Measurements from ENCODE around the gene PLXNB3.

Gene PLXNB3

DNA sequence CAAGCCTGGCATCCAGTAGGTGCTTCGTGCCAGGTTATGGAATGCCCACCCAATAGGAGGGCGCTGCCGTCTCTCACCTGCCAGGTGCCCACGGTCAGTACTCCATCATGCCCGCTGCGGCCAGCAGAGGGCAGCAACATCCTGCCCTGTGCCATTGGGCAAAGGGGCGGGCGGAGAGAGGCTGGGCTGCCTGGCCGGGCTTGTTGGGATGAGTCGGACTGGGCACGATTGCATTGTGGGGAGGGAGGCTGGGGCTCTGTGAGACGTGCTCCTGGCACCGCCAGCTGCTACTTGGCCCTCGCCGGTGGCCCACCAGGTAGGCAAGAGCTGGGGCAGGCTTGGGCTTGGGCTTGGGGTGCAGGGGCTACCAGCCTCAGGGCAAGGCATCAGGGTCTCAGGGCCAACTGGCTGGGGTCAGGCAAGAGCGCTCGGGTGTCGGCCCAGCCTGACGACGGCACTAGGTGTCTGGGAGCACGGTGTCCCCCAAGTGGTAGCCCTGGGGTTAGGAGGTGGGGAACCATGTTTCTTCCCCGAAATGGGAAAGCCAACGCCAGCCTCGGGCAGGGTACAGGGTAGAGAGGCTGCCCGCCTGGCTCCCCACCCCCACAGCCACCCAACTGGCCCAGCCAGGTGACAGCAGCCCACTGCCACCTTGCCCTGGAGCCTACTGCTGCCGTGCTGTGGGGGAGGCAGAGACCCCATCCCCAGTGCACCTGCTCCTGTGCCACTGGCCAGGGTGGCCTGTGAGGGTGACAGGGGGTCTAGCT lies at the start of gene PLXNB3:
Gene PLXNB3 (plus strand): TSS at position 261 of the 767 bp plus-strand sequence. CDS start 1,287 bp downstream, outside the sequence.
- H3K27ac ChIP-seq = no peak within 1 kb of the TSS
- no peak for TF ChIP-seq ZFX (IDR thresholded peaks at IDR 0.05; ENCODE audit: borderline replicate concordance)
- TF ChIP-seq, protein P1, sequence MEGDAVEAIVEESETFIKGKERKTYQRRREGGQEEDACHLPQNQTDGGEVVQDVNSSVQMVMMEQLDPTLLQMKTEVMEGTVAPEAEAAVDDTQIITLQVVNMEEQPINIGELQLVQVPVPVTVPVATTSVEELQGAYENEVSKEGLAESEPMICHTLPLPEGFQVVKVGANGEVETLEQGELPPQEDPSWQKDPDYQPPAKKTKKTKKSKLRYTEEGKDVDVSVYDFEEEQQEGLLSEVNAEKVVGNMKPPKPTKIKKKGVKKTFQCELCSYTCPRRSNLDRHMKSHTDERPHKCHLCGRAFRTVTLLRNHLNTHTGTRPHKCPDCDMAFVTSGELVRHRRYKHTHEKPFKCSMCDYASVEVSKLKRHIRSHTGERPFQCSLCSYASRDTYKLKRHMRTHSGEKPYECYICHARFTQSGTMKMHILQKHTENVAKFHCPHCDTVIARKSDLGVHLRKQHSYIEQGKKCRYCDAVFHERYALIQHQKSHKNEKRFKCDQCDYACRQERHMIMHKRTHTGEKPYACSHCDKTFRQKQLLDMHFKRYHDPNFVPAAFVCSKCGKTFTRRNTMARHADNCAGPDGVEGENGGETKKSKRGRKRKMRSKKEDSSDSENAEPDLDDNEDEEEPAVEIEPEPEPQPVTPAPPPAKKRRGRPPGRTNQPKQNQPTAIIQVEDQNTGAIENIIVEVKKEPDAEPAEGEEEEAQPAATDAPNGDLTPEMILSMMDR (IDR thresholded peaks at IDR 0.05) = peak; percentile 82

DNA sequence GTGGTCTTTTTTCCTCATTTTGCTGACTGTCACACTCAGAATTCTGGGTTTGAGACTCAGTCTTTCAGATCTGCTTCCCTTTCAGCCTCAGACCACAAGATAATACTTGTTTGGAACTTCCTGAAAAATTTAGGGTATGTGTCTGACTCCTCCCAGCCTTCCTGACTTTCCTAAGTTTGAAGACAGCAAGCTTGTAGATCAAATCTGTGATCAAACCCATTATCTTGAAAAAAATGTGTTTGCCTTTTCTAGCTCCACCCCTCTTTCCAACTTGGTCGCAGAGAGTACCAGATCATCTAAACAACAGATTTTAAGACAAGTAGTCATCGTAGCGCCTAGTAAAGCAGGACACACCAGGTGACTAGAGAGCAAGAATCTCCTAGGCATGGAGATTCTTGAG lies 49.8 kb upstream of the PLXNB3 start:
- H3K27ac ChIP-seq = no peak overlapping the region
- no peak for TF ChIP-seq ZFX (IDR thresholded peaks at IDR 0.05; ENCODE audit: borderline replicate concordance)
- TF ChIP-seq, protein P1 (IDR thresholded peaks at IDR 0.05) = no peak

DNA sequence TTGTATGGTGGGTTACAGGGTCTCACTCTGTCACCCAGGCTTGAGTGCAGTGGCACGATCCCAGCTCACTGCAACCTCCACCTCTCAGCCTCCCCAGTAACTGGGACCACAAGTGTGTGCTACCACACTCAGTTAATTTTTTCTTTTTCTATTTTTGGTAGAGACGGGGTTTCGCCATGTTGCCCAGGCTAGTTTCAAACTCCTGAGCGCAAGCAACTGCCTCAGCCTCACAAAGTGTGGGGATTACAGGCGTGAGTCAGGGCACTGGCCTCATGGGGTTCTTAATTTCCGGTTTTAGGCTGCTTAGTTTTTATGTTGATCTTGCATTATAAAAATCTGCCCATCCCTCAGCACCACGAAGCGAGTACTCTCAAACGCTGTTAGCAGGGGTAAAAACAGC lies 46.6 kb upstream of the PLXNB3 start:
- TF ChIP-seq, protein P1 (IDR thresholded peaks at IDR 0.05) = no peak
- no peak for TF ChIP-seq ZFX (IDR thresholded peaks at IDR 0.05; ENCODE audit: borderline replicate concordance)
- no peak overlapping the region for H3K27ac ChIP-seq

DNA sequence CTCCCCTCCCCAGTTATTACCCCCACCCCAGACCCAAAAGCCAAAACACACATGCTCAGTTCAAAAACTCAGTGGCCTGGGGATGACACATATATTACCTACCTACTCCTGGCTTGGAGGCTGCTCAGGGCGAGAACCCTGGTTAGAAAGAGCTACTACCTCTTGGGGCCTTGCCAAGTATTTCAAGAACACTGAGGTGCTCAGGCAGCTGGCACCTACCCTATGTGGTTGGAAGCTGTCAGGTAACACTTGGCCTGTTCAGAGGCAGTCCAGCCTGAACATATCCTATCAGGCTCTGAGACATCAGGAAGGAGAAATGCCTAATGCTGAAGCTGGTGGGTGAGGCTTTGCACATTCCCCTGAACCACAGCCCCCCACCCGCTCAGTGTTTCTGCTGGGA lies 44.8 kb upstream of the PLXNB3 start:
- TF ChIP-seq, protein P1 (IDR thresholded peaks at IDR 0.05) = no peak
- TF ChIP-seq ZFX (IDR thresholded peaks at IDR 0.05; ENCODE audit: borderline replicate concordance) = no peak
- H3K27ac ChIP-seq = no peak overlapping the region

DNA sequence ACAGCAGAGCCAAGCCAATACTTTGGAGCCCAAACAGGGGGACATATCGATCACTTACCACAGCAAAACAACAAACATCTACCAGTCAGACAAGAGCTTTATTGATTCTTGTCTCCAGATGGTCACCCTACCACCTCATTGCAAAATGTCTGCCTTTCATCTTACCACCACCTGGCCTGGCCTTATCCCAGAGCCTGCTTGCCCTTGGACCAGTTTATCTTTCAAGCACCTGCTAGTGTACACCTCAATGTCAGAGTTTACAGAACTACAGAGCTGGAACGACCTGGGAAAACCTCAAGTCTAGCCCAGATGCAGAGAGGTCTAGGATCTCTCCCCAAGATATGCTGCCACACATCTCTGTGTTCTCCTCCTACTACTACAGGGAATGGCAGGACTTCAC lies 44.3 kb upstream of the PLXNB3 start:
- TF ChIP-seq, protein P1 (IDR thresholded peaks at IDR 0.05) = no peak
- TF ChIP-seq ZFX (IDR thresholded peaks at IDR 0.05; ENCODE audit: borderline replicate concordance) = no peak
- no peak overlapping the region for H3K27ac ChIP-seq

DNA sequence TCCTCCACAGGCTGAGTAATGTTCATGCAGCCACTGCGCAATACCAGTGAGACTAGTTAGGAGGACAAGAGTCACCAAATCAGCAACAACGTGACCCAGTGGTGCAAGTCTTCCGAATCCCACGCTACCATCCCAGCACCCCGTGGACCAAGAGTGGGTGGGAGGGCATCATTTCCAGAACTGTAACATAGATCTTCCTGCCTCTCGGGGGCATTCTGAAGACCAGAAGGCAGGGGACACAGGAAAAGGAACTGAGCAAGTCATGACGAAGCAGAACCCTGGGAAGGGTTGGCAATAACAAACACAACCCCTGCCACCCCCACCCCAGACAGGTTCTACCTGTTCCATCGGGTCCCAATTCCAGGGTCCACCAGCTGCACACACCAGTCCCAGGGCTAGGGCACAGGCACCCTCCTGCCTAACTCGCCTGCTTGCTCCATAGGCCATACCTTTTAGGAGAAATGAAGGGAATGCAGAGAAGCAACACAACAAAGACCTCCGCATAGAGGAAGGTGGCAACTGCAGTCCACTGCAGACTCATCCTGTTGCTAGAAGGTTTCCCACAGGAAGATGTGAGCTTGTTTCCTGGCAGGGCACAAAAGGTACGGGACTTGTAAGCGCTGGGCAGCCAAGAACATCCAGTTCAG lies 41.2 kb upstream of the PLXNB3 start:
- H3K27ac ChIP-seq = peak overlapping the region; percentile 82

More for the DNA sequence above, 41.2 kb upstream of the PLXNB3 start:
- no peak for TF ChIP-seq ZFX (IDR thresholded peaks at IDR 0.05; ENCODE audit: borderline replicate concordance)
- TF ChIP-seq, protein P1 (IDR thresholded peaks at IDR 0.05) = no peak

All from 22Rv1 (cell line).